HG02610 (cell line): ENCODE measurements around the gene CACNA1A.
"Not testable (repeated sequence)": the region's sequence is repeated elsewhere in the genome, so short reads cannot be mapped to it uniquely, and the experiment has no call there.

Experiments used
- ATAC-seq: cut with Tn5 transposase; IDR thresholded peaks from one replicate; pipeline ENCODE4 v1.9.1; 2021; ENCODE audit warnings: mild to moderate bottlenecking, moderate library complexity; ENCODE audit not compliant: unreplicated experiment

Gene CACNA1A

DNA sequence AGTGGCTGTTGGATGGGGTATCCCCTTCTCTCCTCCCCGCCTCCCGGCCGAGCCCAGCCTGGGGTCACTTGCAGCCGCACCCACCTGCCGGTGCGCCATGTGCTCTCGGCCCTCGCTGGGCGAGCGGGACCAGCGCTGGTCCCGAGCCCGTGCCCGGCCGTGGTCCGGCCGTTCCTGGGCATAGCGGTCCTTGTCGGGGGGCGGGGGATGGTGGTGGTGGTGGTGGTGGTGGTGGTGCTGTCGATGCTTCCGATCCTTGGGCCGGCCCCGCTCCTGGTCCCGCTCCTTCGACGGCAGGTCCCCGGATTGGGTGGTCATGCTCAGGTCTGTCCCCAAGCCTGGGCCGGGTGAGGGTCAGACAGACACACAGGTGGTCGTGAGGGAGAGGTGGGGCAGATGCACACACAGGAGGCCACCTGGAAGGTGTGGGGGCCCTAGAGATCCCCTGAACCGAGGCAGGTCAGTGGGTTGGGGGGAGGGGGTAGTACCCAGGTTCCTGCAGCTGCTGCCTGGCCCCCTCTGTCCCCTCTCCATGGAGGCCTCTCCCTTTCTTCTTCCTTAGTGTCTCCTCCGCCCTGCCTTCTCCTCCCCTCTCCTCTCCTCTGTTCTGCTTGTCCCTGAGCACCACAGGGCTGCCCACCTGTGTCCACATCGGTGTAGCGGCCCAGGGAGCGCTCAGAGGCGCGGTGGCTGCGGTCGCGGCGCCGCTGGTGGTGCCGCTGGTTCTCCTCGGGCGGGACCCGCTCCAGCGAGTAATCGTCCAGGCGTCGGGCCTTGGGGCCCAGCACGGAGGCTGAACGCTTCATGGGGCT, 297.4 kb downstream of the CACNA1A start:
- ATAC-seq: no peak

DNA sequence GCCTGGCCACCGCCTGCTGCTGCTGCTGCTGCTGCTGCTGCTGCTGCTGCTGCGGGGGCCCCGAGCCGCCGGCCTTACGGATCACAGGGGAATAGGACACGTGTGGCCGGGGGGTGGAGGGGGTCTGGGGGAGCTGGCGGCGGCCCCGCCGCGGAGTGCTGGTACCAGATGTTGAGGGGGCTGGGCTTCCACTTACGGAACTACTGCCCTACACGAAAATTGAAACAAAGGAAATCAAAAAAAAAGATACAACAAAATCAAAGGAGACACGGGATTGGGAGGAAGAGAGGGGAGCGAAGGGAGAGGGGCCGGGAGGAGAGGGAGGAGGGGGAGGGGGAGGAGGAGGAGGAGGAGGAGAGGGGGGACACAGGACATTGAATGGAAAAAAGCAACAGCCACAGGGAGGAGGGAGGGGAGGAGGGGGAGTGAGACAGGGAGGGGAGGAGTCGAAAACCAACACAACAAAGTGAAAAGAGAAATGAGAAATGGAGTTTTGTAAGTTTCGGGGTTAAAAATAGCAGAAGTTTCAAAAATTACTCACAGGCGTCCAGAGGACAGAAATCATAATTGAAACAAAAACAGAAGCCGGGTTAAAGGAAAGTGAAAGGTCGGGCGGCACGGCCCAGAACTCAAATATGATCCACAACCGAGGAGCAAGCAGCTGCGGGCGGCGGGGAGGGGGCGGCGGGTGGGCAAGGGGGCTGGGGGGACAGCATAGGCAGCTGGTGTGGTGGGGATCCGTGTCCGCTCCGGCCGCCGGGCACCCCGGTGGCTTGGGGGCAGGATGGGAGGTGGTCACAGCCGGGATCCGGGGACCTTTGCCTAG, 298.2 kb downstream of the CACNA1A start:
- no peak for ATAC-seq

DNA sequence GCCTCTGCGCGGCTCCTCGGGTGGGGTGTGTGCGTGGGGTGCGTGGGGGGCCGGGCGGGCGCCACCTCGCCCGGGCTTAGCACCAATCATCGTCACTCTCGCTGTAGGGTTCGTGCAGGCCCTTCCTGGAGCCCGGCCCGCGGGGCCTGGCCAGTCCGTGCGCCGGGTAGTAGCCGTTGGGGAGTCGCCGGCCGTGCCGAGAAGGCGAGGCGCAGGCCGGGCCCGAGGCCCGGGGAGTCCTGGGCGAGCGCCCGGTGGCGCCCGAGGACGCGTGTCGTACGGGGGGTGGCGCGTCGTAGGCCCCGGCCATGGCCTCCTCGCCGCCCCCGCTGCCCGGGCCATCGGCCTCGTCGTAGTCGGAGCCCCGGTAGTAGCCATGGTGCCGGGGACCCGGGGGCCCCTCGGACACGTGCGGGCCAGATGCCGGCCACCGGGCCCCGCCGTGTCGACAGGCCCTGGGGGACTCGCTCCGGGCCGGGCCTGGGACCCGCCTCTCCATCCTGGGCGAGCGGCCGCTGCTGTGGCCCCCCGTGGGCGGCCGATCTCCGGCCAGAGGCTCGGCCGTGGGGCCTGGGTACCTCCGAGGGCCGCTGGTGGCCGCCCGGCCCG, 298.9 kb downstream of the CACNA1A start:
- ATAC-seq: no peak

DNA sequence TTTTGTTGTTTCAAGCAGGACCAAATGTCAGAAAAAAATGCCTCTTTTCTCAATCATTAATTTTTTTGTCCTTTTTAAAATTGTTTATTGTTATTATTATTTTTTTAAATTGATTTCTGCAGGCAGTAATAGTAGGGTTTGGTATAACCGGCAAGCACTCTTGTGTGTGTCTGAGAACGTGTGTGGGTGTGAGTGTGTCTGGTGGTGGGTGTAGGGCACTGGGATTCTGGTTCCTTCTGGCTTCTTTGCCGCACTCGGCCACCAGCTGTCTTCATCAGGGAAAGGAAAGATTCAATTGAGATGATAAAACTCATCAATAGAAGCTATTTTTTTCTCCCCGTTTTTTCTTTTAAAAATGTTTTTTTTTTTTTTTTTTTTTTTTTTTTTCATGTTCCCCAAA, 299.7 kb downstream of the CACNA1A start:
- ATAC-seq: no peak

DNA sequence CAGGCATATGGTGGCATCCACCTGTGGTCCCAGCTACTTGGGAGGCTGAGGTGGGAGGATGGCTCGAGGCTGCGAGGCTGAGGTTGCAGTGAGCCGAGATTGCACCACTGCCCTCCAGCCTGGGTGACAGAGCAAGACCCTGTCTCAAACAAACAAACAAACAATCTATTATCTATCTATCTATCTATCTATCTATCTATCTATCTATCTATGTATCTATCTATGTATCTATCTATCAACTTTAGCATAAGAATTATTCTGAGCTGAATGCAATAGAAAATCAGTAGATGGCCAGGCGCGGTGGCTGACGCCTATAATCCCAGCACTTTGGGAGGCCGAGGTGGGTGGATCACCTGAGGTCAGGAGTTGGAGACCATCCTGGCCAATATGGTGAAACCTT, 304.2 kb downstream of the CACNA1A start:
- not testable (repeated sequence) for ATAC-seq

DNA sequence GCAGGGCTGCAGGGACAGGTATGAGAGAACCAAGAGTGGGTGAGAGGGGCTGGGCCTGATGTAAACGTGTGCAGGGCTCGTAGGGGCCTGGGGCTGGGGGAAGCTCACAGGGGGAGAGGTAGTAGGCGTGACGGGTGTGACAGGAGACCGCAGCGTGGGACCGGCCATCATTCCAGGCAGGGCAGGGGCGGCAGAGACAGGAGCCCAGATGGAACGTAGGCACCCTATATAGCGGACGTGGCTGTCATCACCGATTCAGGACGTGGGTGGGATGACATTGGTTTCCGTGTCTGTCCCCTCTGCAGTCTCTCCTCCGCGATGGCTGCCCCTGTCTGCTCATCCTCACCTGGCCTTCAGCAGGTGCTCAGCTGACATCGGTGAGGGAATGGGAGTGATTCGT, 307.6 kb downstream of the CACNA1A start:
- no peak for ATAC-seq

DNA sequence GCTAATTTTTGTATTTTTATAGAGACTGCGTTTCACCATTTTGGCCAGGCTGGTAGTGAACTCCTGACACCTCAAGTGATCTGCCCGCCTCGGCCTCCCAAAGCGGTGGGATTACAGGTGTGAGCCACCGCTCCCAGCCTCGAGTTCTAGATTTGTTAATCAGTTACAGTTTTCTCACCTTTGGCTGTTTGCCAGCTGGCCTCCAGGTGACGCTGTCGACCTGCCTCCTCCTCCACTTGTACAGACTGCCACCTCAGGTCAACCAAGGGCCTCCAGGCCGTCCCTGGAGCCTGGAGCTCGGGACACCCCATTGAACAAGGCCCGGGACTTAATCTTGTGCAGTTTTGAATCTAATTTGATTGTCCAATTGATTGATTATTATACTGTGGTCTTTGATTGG, 310.6 kb downstream of the CACNA1A start:
- ATAC-seq: no peak

DNA sequence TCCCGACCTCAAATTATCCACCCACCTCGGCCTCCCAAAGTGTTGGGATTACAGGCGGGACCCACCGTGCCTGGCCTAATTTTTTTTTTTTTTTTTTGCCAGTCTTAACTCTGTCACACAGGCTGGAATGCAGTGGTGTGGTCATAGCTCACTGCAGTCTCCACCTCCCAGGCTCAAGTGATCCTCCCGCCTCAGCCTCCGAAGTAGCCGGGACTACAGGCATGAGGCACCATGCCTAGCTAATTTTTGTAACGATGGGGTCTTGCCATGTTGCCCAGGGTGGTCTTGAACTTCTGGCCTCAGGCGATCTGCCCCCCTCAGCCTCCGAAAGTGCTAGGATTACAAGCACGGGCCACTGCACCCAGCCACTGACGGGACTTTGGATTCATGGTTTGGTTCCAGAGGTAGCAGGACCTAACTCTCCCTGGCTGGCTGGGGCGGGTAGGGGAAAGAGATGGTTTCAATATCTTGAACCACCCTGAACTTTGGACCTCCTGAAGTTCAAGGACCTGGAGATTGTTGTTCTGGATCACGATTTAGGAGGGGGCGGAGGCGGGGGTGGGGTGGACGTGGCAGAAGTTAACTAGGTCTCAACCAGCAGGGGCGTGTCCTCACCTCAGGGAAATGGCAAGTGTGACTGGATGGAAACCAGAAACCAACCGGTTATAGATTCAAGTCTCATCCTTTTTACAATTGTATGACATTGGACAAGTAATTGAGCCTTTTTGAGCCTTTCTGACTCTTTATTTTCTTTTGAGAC, 315.3 kb downstream of the CACNA1A start:
- no peak for ATAC-seq

DNA sequence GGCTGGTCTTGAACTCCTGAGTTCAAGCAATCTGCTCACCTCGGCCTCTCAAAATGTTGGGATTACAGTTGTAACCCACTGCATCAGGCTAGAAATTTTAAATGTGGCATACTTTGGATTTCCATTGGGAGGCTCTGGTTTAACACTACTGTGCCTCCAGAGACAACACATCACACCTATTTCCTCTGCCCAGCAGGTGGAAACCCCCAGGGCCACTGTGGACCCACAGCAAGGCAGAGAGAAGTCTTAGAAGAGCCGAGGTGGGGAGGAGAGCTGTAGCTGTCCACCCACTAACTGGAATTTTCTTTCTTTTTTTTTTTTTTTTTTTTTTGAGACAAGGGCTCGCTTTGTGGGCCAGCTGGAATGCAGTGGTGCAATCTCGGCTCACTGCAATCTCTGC, 316.7 kb downstream of the CACNA1A start:
- no peak for ATAC-seq

DNA sequence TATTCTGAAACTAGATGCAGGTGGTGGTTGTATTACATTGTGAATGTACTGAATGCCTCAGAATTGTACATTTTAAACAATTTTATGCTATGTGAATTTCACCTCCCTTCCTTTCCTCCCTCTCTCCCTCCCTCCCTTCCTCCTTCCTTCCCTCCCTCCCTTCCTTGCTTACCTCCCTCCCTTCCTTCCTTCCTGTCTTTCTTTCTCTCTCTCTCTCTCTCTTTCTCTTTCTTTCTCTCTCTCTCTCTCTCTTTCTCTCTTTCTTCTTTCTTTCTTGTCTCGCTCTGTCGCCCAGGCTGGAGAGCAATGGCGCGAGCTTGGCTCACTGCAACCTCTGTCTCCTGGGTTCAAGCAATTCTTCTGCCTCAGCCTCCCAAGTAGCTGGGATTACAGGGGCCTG, 318.9 kb downstream of the CACNA1A start:
- no peak for ATAC-seq

DNA sequence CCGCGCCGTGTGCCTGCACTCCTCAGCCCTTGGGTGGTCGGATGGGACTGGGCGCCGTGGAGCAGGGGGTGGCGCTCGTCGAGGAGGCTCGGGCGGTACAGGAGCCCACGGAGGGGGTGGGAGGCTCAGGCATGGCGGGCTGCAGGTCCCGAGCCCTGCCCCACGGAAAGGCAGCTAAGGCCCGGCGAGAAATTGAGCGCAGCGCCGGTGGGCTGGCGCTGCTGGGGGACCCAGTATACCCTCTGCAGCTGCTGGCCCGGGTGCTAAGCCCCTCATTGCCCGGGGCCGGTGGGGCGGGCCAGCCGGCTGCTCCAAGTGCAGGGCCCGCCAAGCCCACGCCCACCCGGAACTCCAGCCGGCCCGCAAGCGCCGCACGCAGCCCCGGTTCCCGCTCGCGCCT, 319.6 kb downstream of the CACNA1A start:
- not testable (repeated sequence) for ATAC-seq

DNA sequence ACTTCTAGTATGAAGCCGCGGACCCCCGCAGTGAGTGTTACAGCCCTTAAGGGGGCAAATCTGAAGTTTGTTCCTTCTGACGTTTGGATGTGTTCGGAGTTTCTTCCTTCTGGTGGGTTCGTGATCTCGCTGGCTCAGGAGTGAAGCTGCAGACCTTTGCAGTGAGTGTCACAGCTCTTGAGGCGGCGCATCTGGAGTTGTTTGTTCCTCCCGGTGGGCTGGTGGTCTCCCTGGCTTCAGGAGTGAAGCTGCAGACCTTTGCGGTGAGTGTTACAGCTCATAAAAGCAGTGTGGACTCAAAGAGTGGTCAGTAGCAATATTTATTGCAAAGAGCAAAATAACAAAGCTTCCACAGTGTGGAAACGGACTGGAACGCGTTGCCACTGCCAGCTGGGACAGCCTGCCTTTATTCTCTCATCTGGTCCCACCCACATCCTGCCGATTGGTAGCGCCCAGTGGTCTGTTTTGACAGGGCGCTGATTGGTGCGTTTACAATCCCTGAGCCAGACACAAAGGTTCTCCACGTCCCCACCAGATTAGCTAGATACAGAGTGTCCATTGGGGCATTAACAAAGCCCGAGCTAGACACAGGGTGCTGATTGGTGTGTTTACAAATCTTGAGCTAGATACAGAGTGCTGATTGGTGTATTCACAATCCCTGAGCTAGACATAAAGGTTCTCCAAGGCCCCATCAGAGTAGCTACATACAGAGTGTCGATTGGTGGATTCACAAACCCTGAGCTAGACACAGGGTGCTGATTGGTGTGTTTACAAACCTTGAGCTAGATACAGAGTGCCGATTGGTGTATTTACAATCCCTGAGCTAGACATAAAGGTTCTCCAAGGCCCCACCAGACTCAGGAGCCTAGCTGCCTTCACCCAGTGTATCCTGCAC, 320.3 kb downstream of the CACNA1A start:
- not testable (repeated sequence) for ATAC-seq

DNA sequence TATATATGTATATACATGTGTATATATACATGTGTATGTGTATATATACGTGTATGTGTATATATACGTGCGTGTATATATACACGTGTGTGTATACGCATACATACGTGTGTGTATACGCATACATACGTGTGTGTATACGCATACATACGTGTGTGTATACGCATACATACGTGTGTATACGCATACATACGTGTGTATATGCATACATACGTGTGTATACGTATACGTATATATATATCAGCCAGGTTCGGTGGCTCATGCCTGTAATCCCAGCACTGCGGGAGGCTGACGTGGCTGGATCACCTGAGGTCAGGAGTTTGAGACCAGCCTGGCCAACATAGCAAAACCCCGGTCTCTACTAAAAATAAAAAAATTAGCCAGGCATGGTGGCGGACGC, 321.4 kb downstream of the CACNA1A start:
- ATAC-seq: not testable (repeated sequence)

DNA sequence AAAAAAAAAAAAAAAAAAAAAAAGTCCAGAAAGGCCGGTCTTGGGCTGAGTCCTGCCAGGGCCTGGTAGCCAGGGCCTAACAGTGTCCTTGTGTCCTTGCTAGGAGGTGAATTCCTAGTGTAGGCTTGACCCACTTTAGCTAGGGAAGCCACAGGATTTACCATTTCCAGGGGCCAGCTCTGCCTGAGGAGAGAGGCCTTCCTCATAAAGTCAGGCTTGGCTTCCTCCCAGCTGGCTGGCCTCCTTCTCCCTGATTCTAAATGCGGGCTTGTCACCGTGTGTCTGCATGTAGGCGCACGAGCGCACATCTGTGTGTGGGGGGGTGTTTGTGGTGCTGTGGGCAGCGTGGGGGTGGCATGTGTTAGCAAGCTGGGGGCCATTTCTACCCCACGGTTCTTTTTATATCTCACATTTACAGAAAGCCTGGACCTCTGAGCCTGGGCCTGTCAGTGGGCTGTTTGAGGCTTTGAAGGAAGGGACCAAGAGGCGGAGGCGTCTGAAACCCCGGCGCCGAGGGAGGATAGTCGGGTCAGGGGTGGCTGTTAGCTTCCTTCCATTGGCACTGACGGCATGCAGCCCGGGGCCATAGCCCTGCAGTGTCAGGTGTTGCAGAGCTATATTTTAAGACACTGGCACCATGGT, 324.4 kb downstream of the CACNA1A start:
- ATAC-seq: no peak

DNA sequence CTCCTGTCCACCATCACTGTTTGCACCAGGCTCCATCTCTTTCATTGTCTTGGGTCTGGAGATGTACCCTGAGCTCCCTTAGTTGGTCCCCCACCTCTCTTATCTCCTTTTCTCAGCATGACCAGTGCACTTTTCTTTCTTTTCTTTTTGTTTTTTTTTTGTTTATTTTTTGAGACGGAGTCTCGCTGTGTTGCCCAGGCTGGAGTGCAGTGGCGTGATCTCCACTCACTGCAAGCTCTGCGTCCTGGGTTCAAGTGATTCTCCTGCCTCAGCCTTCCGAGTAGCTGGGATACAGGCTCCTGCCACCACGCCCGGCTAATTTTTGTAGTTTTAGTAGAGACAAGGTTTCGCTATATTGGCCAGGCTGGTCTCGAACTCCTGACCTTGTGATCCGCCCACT, 328.0 kb downstream of the CACNA1A start:
- ATAC-seq: not testable (repeated sequence)

DNA sequence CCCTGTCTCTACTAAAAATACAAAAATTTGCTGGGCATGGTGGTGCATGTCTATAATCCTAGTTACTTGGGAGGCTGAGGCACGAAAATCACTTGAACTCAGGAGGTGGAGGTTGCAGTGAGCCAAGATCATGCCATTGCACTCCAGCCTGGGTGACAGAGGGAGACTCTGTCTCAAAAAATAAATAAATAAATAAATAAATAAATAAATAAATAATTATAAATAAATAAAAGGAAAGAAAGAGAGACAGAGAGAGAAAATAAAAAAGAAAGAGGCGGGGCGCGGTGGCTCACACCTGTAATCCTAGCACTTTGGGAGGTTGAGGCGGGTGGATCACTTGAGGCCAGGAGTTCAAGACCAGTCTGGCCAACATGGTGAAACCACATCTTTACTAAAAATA, 328.7 kb downstream of the CACNA1A start:
- ATAC-seq: not testable (repeated sequence)

DNA sequence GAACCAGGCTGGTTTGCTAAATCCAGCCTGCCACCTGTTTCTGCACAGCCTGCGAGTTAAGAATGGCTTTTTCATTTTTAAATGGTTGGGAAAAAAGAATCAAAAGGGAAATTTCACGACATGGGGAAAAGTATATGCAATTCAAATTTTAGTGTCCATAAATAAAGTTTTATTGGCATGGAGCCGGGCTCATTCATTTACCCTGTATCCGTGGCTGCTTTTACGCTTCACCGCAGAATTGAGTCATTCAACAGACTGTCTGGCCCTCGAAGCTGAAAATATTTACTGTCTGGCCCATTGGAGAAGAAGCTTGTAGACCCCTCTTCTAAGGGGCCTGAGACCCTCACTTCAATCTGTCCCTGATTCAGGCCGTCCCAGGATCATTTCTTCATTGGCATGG, 329.9 kb downstream of the CACNA1A start:
- no peak for ATAC-seq

DNA sequence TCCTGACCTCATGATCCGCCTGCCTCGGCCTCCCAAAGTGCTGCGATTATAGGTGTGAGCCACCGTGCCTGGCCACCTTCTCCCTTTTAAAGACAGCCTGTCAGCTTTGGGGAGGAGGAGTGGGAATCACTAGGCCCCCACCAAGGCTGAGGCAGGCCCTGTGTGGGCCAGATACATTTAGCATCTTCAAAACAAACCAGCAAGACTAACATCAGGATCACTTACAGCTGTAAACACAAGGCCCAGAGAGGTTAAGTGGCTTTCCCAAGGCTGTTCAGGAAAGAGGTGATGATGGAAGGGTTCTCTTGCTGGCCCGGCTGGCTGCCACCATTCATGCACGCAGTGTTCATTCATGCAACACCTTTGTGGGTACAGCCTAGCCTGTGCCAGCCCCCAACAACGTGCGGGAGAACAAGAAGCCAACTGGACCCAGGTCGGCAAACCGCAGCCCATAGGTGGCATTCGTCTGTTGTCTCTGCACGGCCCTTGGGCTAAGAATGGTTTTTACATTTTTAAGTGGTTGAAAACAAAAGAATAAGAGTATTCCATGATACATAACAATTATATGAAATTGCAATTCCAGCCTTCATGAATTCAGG, 333.0 kb downstream of the CACNA1A start:
- no peak for ATAC-seq
